Keratinocyte (primary cell): Measurements from ENCODE around the gene ATP8A2. TPM values are rescaled to one million over a fixed set of nuclear protein-coding genes. Genes with fewer than 3 reads are reported as not detected.

Experiments
- DNase-seq: peaks from one replicate; pipeline ENCODE4 v3.0.0-alpha.2; 2011; ENCODE audit warnings: low read depth, missing footprints, low spot score
- FAIRE-seq: peaks from 2 replicates; lab custom pipeline; 2011; peaks lifted over from hg19 to GRCh38; lab: Jason Lieb, UNC
- H2AFZ ChIP-seq: 2 replicates; pipeline ENCODE4 v1.6.0; 2012; ENCODE audit warnings: low read length, control low read depth, inconsistent platforms; ENCODE audit not compliant: control insufficient read depth
- H3K27ac ChIP-seq: 2 replicates; pipeline ENCODE4 v1.5.1; 2011; ENCODE audit warnings: low read length; ENCODE audit not compliant: control insufficient read depth, insufficient read depth
- H3K27me3 ChIP-seq: 3 replicates; pipeline ENCODE4 v1.6.0; 2011; ENCODE audit warnings: low read length; ENCODE audit not compliant: control insufficient read depth, insufficient read depth; ENCODE audit errors: extremely low read depth
- H3K36me3 ChIP-seq, 2 experiments: 2 replicates in 1 of 2; 3 replicates in 1 of 2; pipeline ENCODE4 v1.5.1; 2011; ENCODE audit warnings: low read length in 2 of 2, mild to moderate bottlenecking in 1 of 2; ENCODE audit not compliant: control insufficient read depth in 2 of 2, insufficient read depth in 2 of 2; ENCODE audit errors: extremely low read depth in 1 of 2
- H3K4me1 ChIP-seq: 3 replicates; pipeline ENCODE4 v1.5.1; 2011; ENCODE audit warnings: low read length; ENCODE audit not compliant: control insufficient read depth, insufficient read depth; ENCODE audit errors: extremely low read depth
- H3K4me2 ChIP-seq: 3 replicates; pipeline ENCODE4 v1.6.0; 2011; ENCODE audit warnings: low read depth, low read length; ENCODE audit not compliant: control insufficient read depth, insufficient read depth; ENCODE audit errors: extremely low read depth
- H3K4me3 ChIP-seq, 3 experiments: fragments of 200-600 bp in 1 of 3; sonication (generic) in 1 of 3; 2 replicates in 2 of 3; 3 replicates in 1 of 3; pipeline ENCODE4 v1.5.1; 2011 to 2016; ENCODE audit warnings: low read length in 3 of 3, mild to moderate bottlenecking in 3 of 3, control low read depth in 2 of 3, inconsistent platforms in 1 of 3, low read depth in 1 of 3, mixed read lengths in 1 of 3, mixed run types in 1 of 3, moderate library complexity in 1 of 3; ENCODE audit not compliant: control insufficient read depth in 2 of 3, insufficient read depth in 2 of 3; ENCODE audit errors: extremely low read depth in 1 of 3
- H3K79me2 ChIP-seq: 2 replicates; pipeline ENCODE4 v1.6.0; 2012; ENCODE audit warnings: low read length; ENCODE audit not compliant: control insufficient read depth, insufficient read depth
- H3K9ac ChIP-seq: 3 replicates; pipeline ENCODE4 v1.6.0; 2011; ENCODE audit warnings: low read length; ENCODE audit not compliant: control insufficient read depth, insufficient read depth; ENCODE audit errors: extremely low read depth
- H3K9me1 ChIP-seq: 3 replicates; pipeline ENCODE4 v1.6.0; 2011; ENCODE audit warnings: low read length; ENCODE audit not compliant: control insufficient read depth, insufficient read depth; ENCODE audit errors: extremely low read depth
- H3K9me3 ChIP-seq: 2 replicates; pipeline ENCODE4 v1.5.1; 2012; ENCODE audit warnings: low read depth, low read length; ENCODE audit not compliant: control insufficient read depth
- H4K20me1 ChIP-seq: 3 replicates; pipeline ENCODE4 v1.6.0; 2011; ENCODE audit warnings: low read length; ENCODE audit not compliant: control insufficient read depth, insufficient read depth; ENCODE audit errors: extremely low read depth
- EZH2 ChIP-seq: IDR thresholded peaks from one replicate; pipeline ENCODE4 v1.6.1; 2012; ENCODE audit warnings: inconsistent platforms, mild to moderate bottlenecking, low read length, moderate library complexity
- dilution Hi-C: fragments of 300-500 bp; cut with MboI; formaldehyde crosslinking; loops from one replicate; pipeline ENCODE4 v1.7.0; 2020; ENCODE audit warnings: low sequenced_read_pairs; ENCODE audit not compliant: extremely low pct_ligation_motif_present
- polyA plus RNA-seq, 5 experiments: library from polyadenylated mRNA; depleted of rRNA in 3 of 5; stranded (reverse) in 3 of 5; stranded (forward) in 1 of 5; unstranded in 1 of 5; fragments of >200 nt; gene quantifications; 1 replicate in 1 of 5; 2 replicates in 3 of 5; 3 replicates in 1 of 5; pipeline versions ENCODE4 v1.2.1 to v1.2.3, GENCODE V29; 2011 to 2012; ENCODE audit warnings: missing spikeins in 2 of 5, low read depth in 1 of 5, low replicate concordance in 1 of 5
- TF ChIP-seq, protein P1 (sequence below), 3 experiments: IDR thresholded peaks in 1 of 3; conservative IDR thresholded peaks in 1 of 3; optimal IDR thresholded peaks in 1 of 3; 2 replicates in 2 of 3; 3 replicates in 1 of 3; pipeline versions ENCODE3 to v1.5.1; 2011; ENCODE audit warnings: low read length in 3 of 3, mild to moderate bottlenecking in 3 of 3, moderate library complexity in 2 of 3, control low read depth in 1 of 3, inconsistent platforms in 1 of 3; ENCODE audit not compliant: insufficient read depth in 2 of 3; ENCODE audit errors: extremely low read depth in 1 of 3

Gene ATP8A2
- polyA plus RNA-seq, 1 donor (not counting 4 experiments of a cell fraction or from before 2014, with no cell fraction given), result 0.16 TPM

DNA sequence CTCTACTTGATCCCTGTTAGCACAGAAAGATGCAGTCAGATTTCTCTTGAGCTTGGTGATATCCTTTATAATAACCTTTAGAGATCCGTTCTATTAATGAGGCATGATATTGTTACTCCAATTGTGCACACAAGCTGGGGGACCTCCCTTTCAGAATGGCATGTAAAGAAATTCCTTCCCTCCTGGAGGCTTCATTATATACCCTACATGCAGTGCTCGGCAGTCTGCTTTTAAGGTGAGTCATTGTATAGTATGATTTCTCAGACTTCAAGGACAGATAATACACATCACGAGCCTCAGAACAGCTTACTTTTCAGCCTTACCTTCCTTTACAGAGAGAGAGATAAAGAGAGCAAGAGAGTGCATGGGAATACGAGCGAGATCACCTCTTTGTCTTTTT, 261.3 kb downstream of the ATP8A2 start:
- Histone ChIP-seq H3K27ac (no peak overlapping the region), H2AFZ (no peak overlapping the region), H3K4me2 (no peak overlapping the region), H3K9ac (no peak overlapping the region), H3K4me1 (no peaks in the 10 kb centered on the region), H4K20me1 (no peaks in the 10 kb centered on the region), H3K9me1 (no peaks in the 10 kb centered on the region), H3K9me3 (no peaks in the 10 kb centered on the region), H3K4me3 (no peak overlapping the region), H3K79me2 (no peaks in the 10 kb centered on the region), H3K27me3 (no peaks in the 10 kb centered on the region), H3K36me3 (no peaks in the 10 kb centered on the region)
- DNase-seq, result no peak
- dilution Hi-C loops, result no loop called here
- FAIRE-seq, result no peak
- no peak for TF ChIP-seq EZH2
- TF ChIP-seq, protein P1, sequence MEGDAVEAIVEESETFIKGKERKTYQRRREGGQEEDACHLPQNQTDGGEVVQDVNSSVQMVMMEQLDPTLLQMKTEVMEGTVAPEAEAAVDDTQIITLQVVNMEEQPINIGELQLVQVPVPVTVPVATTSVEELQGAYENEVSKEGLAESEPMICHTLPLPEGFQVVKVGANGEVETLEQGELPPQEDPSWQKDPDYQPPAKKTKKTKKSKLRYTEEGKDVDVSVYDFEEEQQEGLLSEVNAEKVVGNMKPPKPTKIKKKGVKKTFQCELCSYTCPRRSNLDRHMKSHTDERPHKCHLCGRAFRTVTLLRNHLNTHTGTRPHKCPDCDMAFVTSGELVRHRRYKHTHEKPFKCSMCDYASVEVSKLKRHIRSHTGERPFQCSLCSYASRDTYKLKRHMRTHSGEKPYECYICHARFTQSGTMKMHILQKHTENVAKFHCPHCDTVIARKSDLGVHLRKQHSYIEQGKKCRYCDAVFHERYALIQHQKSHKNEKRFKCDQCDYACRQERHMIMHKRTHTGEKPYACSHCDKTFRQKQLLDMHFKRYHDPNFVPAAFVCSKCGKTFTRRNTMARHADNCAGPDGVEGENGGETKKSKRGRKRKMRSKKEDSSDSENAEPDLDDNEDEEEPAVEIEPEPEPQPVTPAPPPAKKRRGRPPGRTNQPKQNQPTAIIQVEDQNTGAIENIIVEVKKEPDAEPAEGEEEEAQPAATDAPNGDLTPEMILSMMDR (optimal IDR thresholded peaks at IDR 0.05 in 1 of 3, IDR thresholded peaks at IDR 0.05 in 1 of 3, conservative IDR thresholded peaks at IDR 0.05 in 1 of 3; ENCODE audit: extremely low read depth in 1 of 3, insufficient read depth in 2 of 3, low read length in 3 of 3), result no peak

GRCh38 chr13:25645681-25646080, 273.9 kb downstream of the ATP8A2 start:
- no peak for FAIRE-seq
- no peak overlapping the region for H3K9ac ChIP-seq
- no peaks in the 10 kb centered on the region for H3K9me1 ChIP-seq
- no peaks in the 10 kb centered on the region for H3K4me1 ChIP-seq
- no peak overlapping the region for H3K4me3 ChIP-seq
- no peak overlapping the region for H3K27ac ChIP-seq
- no peak overlapping the region for H2AFZ ChIP-seq
- H3K9me3 ChIP-seq, result no peaks in the 10 kb centered on the region
- H3K4me2 ChIP-seq, result no peak overlapping the region
- H3K79me2 ChIP-seq, result no peaks in the 10 kb centered on the region
- no peaks in the 10 kb centered on the region for H3K36me3 ChIP-seq
- dilution Hi-C loops, result no loop called here
- H3K27me3 ChIP-seq, result no peaks in the 10 kb centered on the region
- DNase-seq, result no peak
- TF ChIP-seq, protein P1 (optimal IDR thresholded peaks at IDR 0.05 in 1 of 3, IDR thresholded peaks at IDR 0.05 in 1 of 3, conservative IDR thresholded peaks at IDR 0.05 in 1 of 3; ENCODE audit: extremely low read depth in 1 of 3, insufficient read depth in 2 of 3, low read length in 3 of 3), result no peak
- TF ChIP-seq EZH2, result no peak
- H4K20me1 ChIP-seq, result no peaks in the 10 kb centered on the region
